Measurements from ENCODE around the gene NR2F1-AS1. TPM values are rescaled to one million over a fixed set of nuclear protein-coding genes. Genes with fewer than 3 reads are reported as not detected.

NR2F1-AS1 gene
- total and polyA plus RNA-seq, 2 donors (not counting 3 experiments of a cell fraction or from before 2014, with no cell fraction given) = 4.2 to 13.8 TPM

DNA sequence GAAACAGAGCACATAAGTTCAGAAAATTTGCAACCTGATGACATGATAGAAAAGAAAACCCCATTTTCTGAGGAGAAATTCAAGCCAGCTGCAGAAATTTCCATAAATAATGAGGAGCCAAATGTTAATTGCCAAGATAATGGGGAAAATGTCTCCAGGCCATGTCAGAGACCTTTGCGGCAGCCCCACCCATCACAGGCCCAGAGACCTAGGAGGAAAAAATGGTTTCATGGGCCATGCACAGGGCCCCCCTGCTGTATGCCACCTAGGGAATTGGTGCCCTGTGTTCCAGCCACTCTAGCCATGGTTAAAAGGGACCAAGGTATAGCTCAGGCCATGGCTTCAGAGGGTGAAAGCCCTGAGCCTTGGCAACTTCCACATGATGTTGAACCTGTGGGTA lies 118.1 kb downstream of the NR2F1-AS1 start:
- Histone ChIP-seq H3K9me3 (replicated peaks; ENCODE audit: control insufficient read depth, insufficient read depth, low read length) (peaks cover 4% of the 10 kb centered on the region), H3K9me1 (replicated peaks; ENCODE audit: control insufficient read depth, extremely low read depth, insufficient read depth, low read length) (no peaks in the 10 kb centered on the region), H3K4me2 (ENCODE audit: insufficient read depth, low read length) (no peak overlapping the region), H3K4me3 (replicated peaks in 1 of 3; ENCODE audit: insufficient read depth in 1 of 3, low read depth in 1 of 3, low read length in 3 of 3) (no peak overlapping the region), H3K79me2 (ENCODE audit: control insufficient read depth, insufficient read depth, low read length) (no peaks in the 10 kb centered on the region), H2AFZ (ENCODE audit: low read depth, low read length) (no peak overlapping the region), H3K27ac (ENCODE audit: insufficient read depth, low read depth, low read length) (no peak overlapping the region), H3K36me3 (ENCODE audit: control insufficient read depth in 2 of 2, extremely low read depth in 1 of 2, insufficient read depth in 2 of 2, low read length in 2 of 2) (no peaks in the 10 kb centered on the region), H3K4me1 (ENCODE audit: control insufficient read depth, extremely low read depth, insufficient read depth, low read length) (no peaks in the 10 kb centered on the region), H3K9ac (replicated peaks; ENCODE audit: extremely low read depth, insufficient read depth, low read length) (no peak overlapping the region), H4K20me1 (replicated peaks; ENCODE audit: control insufficient read depth, extremely low read depth, insufficient read depth, low read length) (no peaks in the 10 kb centered on the region), H3K27me3 (ENCODE audit: control insufficient read depth in 2 of 2, insufficient read depth in 2 of 2, low read length in 2 of 2) (no peaks in the 10 kb centered on the region)
- dilution Hi-C loops (cut with MboI; ENCODE audit: extremely low pct_ligation_motif_present, low sequenced_read_pairs) = no loop called here
- intact Hi-C loops (cut with micrococcal nuclease) = no loop called here
- DNase-seq (ENCODE audit: low read depth, low spot score) (no peak), FAIRE-seq (no peak)
- no TSS peak for BruUV-seq (replicated peaks)
- ChIA-PET POLR2A (no interaction called here), CTCF (no interaction called here)
- TF ChIP-seq JUN (IDR thresholded peaks at IDR 0.05; ENCODE audit: borderline replicate concordance, insufficient read depth, insufficient read length, low read depth) (no peak), POLR2AphosphoS5 (IDR thresholded peaks at IDR 0.05; ENCODE audit: insufficient read depth, low read depth, low read length) (no peak), GATA2 (IDR thresholded peaks at IDR 0.05; ENCODE audit: insufficient read depth, insufficient read length, low read depth, low read length) (no peak), EZH2 (IDR thresholded peaks at IDR 0.05; ENCODE audit: borderline replicate concordance, low read depth, low read length, severe bottlenecking) (no peak), POLR2A (IDR thresholded peaks at IDR 0.05; ENCODE audit: low read depth, low read length) (no peak), FOS (IDR thresholded peaks at IDR 0.05; ENCODE audit: borderline replicate concordance, insufficient read depth, low read length) (no peak)
- TF ChIP-seq, protein P1, sequence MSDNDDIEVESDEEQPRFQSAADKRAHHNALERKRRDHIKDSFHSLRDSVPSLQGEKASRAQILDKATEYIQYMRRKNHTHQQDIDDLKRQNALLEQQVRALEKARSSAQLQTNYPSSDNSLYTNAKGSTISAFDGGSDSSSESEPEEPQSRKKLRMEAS (IDR thresholded peaks at IDR 0.05; ENCODE audit: insufficient read depth, insufficient read length) = no peak

DNA sequence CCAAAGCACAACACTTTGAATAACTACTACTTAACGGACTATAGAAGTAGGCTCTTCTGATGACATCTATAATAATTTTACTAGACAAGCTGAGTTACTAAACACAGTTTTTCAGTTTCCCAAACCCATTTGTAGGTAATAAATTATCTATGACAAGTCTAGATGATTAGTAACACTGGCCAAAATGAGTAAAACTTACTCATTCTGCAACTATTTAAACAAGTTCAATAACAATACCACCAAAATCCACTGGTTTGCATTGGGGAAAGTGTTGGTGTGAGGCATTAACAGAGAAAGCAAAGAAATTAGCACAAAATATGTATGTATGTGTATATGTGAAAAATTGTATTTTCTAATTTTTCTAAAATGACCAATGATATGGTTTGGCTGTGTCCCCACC lies 119.3 kb downstream of the NR2F1-AS1 start:
- FAIRE-seq = peak; percentile 18
- intact Hi-C loops (cut with micrococcal nuclease) = no loop called here
- H3K36me3 ChIP-seq (ENCODE audit: control insufficient read depth in 2 of 2, extremely low read depth in 1 of 2, insufficient read depth in 2 of 2, low read length in 2 of 2) = no peaks in the 10 kb centered on the region

More for the DNA sequence above, 119.3 kb downstream of the NR2F1-AS1 start:
- no peaks in the 10 kb centered on the region for H3K79me2 ChIP-seq (ENCODE audit: control insufficient read depth, insufficient read depth, low read length)
- no peaks in the 10 kb centered on the region for H3K27me3 ChIP-seq (ENCODE audit: control insufficient read depth in 2 of 2, insufficient read depth in 2 of 2, low read length in 2 of 2)
- H3K4me2 ChIP-seq (ENCODE audit: insufficient read depth, low read length) = no peak overlapping the region
- ChIA-PET POLR2A (no interaction called here), CTCF (no interaction called here)
- no peaks in the 10 kb centered on the region for H3K9me1 ChIP-seq (replicated peaks; ENCODE audit: control insufficient read depth, extremely low read depth, insufficient read depth, low read length)
- DNase-seq (ENCODE audit: low read depth, low spot score) = no peak
- no peaks in the 10 kb centered on the region for H3K4me1 ChIP-seq (ENCODE audit: control insufficient read depth, extremely low read depth, insufficient read depth, low read length)
- no peak for TF ChIP-seq EZH2 (IDR thresholded peaks at IDR 0.05; ENCODE audit: borderline replicate concordance, low read depth, low read length, severe bottlenecking)
- TF ChIP-seq CTCF (IDR thresholded peaks at IDR 0.05; ENCODE audit: extremely low read depth in 1 of 2, insufficient read depth in 1 of 2, low read depth in 1 of 2, low read length in 2 of 2) = no peak
- no peak for TF ChIP-seq POLR2AphosphoS5 (IDR thresholded peaks at IDR 0.05; ENCODE audit: insufficient read depth, low read depth, low read length)
- no peak for TF ChIP-seq JUN (IDR thresholded peaks at IDR 0.05; ENCODE audit: borderline replicate concordance, insufficient read depth, insufficient read length, low read depth)
- no peak for TF ChIP-seq MYC (IDR thresholded peaks at IDR 0.05; ENCODE audit: low read depth, low read length)
- no peak overlapping the region for H3K4me3 ChIP-seq (replicated peaks in 1 of 3; ENCODE audit: insufficient read depth in 1 of 3, low read depth in 1 of 3, low read length in 3 of 3)
- no TSS peak for BruUV-seq (replicated peaks)
- H3K9me3 ChIP-seq (replicated peaks; ENCODE audit: control insufficient read depth, insufficient read depth, low read length) = peaks cover 4% of the 10 kb centered on the region
- H3K9ac ChIP-seq (replicated peaks; ENCODE audit: extremely low read depth, insufficient read depth, low read length) = no peak overlapping the region
- dilution Hi-C loops (cut with MboI; ENCODE audit: extremely low pct_ligation_motif_present, low sequenced_read_pairs) = no loop called here
- no peak overlapping the region for H2AFZ ChIP-seq (ENCODE audit: low read depth, low read length)
- H3K27ac ChIP-seq (ENCODE audit: insufficient read depth, low read depth, low read length) = no peak overlapping the region
- H4K20me1 ChIP-seq (replicated peaks; ENCODE audit: control insufficient read depth, extremely low read depth, insufficient read depth, low read length) = no peaks in the 10 kb centered on the region
